Trophoblast cell (in vitro differentiated cells and primary cell): ENCODE data around the gene CFL1.

Experiments used
- DNase-seq, 2 donors: peaks; one replicate each; pipeline ENCODE4 v3.0.0-alpha.2; 2016
- H2AFZ ChIP-seq: 2 replicates; pipeline ENCODE4 v1.6.1; 2013; ENCODE audit warnings: low read length, moderate library complexity, mild to moderate bottlenecking; ENCODE audit not compliant: insufficient read depth, poor library complexity
- H2AK5ac ChIP-seq: 2 replicates; pipeline ENCODE4 v1.6.1; 2013; ENCODE audit warnings: mild to moderate bottlenecking, low read length
- H2BK120ac ChIP-seq: 2 replicates; pipeline ENCODE4 v1.6.1; 2013; ENCODE audit warnings: low read length, mild to moderate bottlenecking, moderate library complexity; ENCODE audit not compliant: insufficient read depth, poor library complexity
- H2BK12ac ChIP-seq: 2 replicates; pipeline ENCODE4 v1.6.1; 2013; ENCODE audit warnings: mild to moderate bottlenecking, low read length, moderate library complexity
- H2BK5ac ChIP-seq: 2 replicates; pipeline ENCODE4 v1.6.1; 2013; ENCODE audit warnings: low read length, low read depth, moderate library complexity, mild to moderate bottlenecking; ENCODE audit not compliant: poor library complexity
- H3K14ac ChIP-seq: 2 replicates; pipeline ENCODE4 v1.6.1; 2013; ENCODE audit warnings: mild to moderate bottlenecking, low read length
- H3K18ac ChIP-seq: 2 replicates; pipeline ENCODE4 v1.6.1; 2013; ENCODE audit warnings: mild to moderate bottlenecking, low read length
- H3K23ac ChIP-seq: 2 replicates; pipeline ENCODE4 v1.6.1; 2013; ENCODE audit warnings: low read length
- H3K27ac ChIP-seq: 2 replicates; pipeline ENCODE4 v1.5.1; 2013; ENCODE audit warnings: low read depth, mild to moderate bottlenecking, inconsistent platforms, low read length, moderate library complexity
- H3K27me3 ChIP-seq: 2 replicates; pipeline ENCODE4 v1.6.1; 2013; ENCODE audit warnings: inconsistent platforms, mild to moderate bottlenecking, low read length, moderate library complexity; ENCODE audit not compliant: insufficient read depth
- H3K36me3 ChIP-seq, 2 experiments: 1 replicate in 1 of 2; 2 replicates in 1 of 2; pipeline ENCODE4 v1.6.1; 2013; ENCODE audit warnings: low read length in 2 of 2, mild to moderate bottlenecking in 2 of 2, moderate library complexity in 1 of 2; ENCODE audit not compliant: insufficient read depth in 2 of 2, control insufficient read depth in 1 of 2
- H3K4ac ChIP-seq: 2 replicates; pipeline ENCODE4 v1.6.1; 2013; ENCODE audit warnings: low read depth, mild to moderate bottlenecking, low read length, moderate library complexity
- H3K4me1 ChIP-seq, 2 experiments: 1 replicate in 1 of 2; 2 replicates in 1 of 2; pipeline ENCODE4 v1.6.1; 2013; ENCODE audit warnings: low read length in 2 of 2, mild to moderate bottlenecking in 2 of 2, moderate library complexity in 1 of 2; ENCODE audit not compliant: insufficient read depth in 2 of 2, control insufficient read depth in 1 of 2
- H3K4me2 ChIP-seq: 2 replicates; pipeline ENCODE4 v1.6.1; 2013; ENCODE audit warnings: inconsistent platforms, mild to moderate bottlenecking, low read length, moderate library complexity
- H3K4me3 ChIP-seq: 2 replicates; pipeline ENCODE4 v1.5.1; 2013; ENCODE audit warnings: mild to moderate bottlenecking, low read depth, low read length, inconsistent platforms
- H3K79me1 ChIP-seq: one replicate; pipeline ENCODE4 v1.6.1; 2013; ENCODE audit warnings: low read length
- H3K79me2 ChIP-seq: 2 replicates; pipeline ENCODE4 v1.6.1; 2013; ENCODE audit warnings: low read length, mild to moderate bottlenecking; ENCODE audit not compliant: control insufficient read depth, insufficient read depth, poor library complexity
- H3K9ac ChIP-seq: 2 replicates; pipeline ENCODE4 v1.6.1; 2013; ENCODE audit warnings: mild to moderate bottlenecking, low read length
- H3K9me3 ChIP-seq: 2 replicates; pipeline ENCODE4 v1.6.1; 2013; ENCODE audit warnings: low read depth, mild to moderate bottlenecking, control low read depth, inconsistent platforms, low read length; ENCODE audit not compliant: insufficient read depth
- H4K12ac ChIP-seq: 2 replicates; pipeline ENCODE4 v1.6.1; 2013; ENCODE audit warnings: low read depth, mild to moderate bottlenecking, low read length, moderate library complexity
- H4K8ac ChIP-seq: 2 replicates; pipeline ENCODE4 v1.6.1; 2013; ENCODE audit warnings: low read depth, mild to moderate bottlenecking, low read length, moderate library complexity
- H4K91ac ChIP-seq: one replicate; pipeline ENCODE4 v1.6.1; 2013; ENCODE audit warnings: low read depth, mild to moderate bottlenecking, low read length, moderate library complexity
- WGBS: extraction: QIAGEN DNeasy Blood & Tissue Kit; methylation state at CpG from one replicate; pipeline ENCODE4 v1.1.7; 2013; ENCODE audit warnings: missing lambda C conversion rate; ENCODE audit not compliant: insufficient read length, insufficient coverage; ENCODE audit errors: extremely low coverage; 5-methylcytosine and 5-hydroxymethylcytosine counted together

The CFL1 gene

GRCh38 chr11:65868076-65868667 is 10.2 kb upstream of the CFL1 start:
- peaks cover 11% of the 10 kb centered on the region for H3K79me1 ChIP-seq
- no peak overlapping the region for H3K4me2 ChIP-seq
- H3K4me3 ChIP-seq = no peak overlapping the region
- H2BK120ac ChIP-seq = no peak overlapping the region
- no peak overlapping the region for H4K8ac ChIP-seq
- no CpG with 5 or more reads among the region's 19 CpGs for WGBS
- H2AFZ ChIP-seq = no peak overlapping the region
- H3K79me2 ChIP-seq = peaks cover 7% of the 10 kb centered on the region
- H4K12ac ChIP-seq = no peak overlapping the region
- H3K4ac ChIP-seq = no peak overlapping the region
- no peak overlapping the region for H3K27ac ChIP-seq
- H2BK12ac ChIP-seq = no peak overlapping the region
- no peak overlapping the region for H3K9ac ChIP-seq
- peaks cover 10 to 14% of the 10 kb centered on the region in 2 experiments for H3K4me1 ChIP-seq
- no peak overlapping the region for H2BK5ac ChIP-seq
- no peak overlapping the region for H3K18ac ChIP-seq
- no peaks in the 10 kb centered on the region for H3K9me3 ChIP-seq
- no peak overlapping the region for H3K14ac ChIP-seq
- H3K36me3 ChIP-seq = peaks cover 61 to 73% of the 10 kb centered on the region in 2 experiments
- no peak overlapping the region for H2AK5ac ChIP-seq
- DNase-seq = no peak
- H3K23ac ChIP-seq = no peak overlapping the region
- no peaks in the 10 kb centered on the region for H3K27me3 ChIP-seq
- no peak overlapping the region for H4K91ac ChIP-seq

GRCh38 chr11:65867284-65868071 is 9.5 kb upstream of the CFL1 start:
- no peak overlapping the region for H3K4ac ChIP-seq
- H3K9ac ChIP-seq = no peak overlapping the region
- no peak overlapping the region for H2BK12ac ChIP-seq
- no peak overlapping the region for H4K8ac ChIP-seq
- no peak overlapping the region for H3K27ac ChIP-seq
- no peak overlapping the region for H4K91ac ChIP-seq
- H3K9me3 ChIP-seq = no peaks in the 10 kb centered on the region
- no peaks in the 10 kb centered on the region for H3K27me3 ChIP-seq
- WGBS = no CpG with 5 or more reads among the region's 29 CpGs
- H3K14ac ChIP-seq = no peak overlapping the region
- no peak overlapping the region for H3K4me3 ChIP-seq
- H2BK5ac ChIP-seq = no peak overlapping the region
- peaks cover 8 to 14% of the 10 kb centered on the region in 2 experiments for H3K4me1 ChIP-seq
- DNase-seq = no peak
- no peak overlapping the region for H3K23ac ChIP-seq
- H2BK120ac ChIP-seq = no peak overlapping the region
- peaks cover 6% of the 10 kb centered on the region for H3K79me1 ChIP-seq
- no peak overlapping the region for H2AK5ac ChIP-seq
- peaks cover 3% of the 10 kb centered on the region for H3K79me2 ChIP-seq
- H3K18ac ChIP-seq = no peak overlapping the region
- no peak overlapping the region for H3K4me2 ChIP-seq
- H4K12ac ChIP-seq = no peak overlapping the region
- H3K36me3 ChIP-seq = peaks cover 68 to 80% of the 10 kb centered on the region in 2 experiments
- H2AFZ ChIP-seq = no peak overlapping the region

GRCh38 chr11:65866509-65867283 is 8.7 kb upstream of the CFL1 start:
- H3K79me1 ChIP-seq = no peaks in the 10 kb centered on the region
- H3K9ac ChIP-seq = no peak overlapping the region
- no peak overlapping the region for H2AFZ ChIP-seq
- no peak overlapping the region for H2AK5ac ChIP-seq
- H4K8ac ChIP-seq = no peak overlapping the region
- no peaks in the 10 kb centered on the region for H3K79me2 ChIP-seq
- no peak for DNase-seq
- H3K9me3 ChIP-seq = no peaks in the 10 kb centered on the region
- H3K27me3 ChIP-seq = no peaks in the 10 kb centered on the region
- H3K18ac ChIP-seq = no peak overlapping the region
- no peak overlapping the region for H3K4ac ChIP-seq
- no peak overlapping the region for H3K23ac ChIP-seq
- peaks cover 9 to 12% of the 10 kb centered on the region in 2 experiments for H3K4me1 ChIP-seq
- H4K12ac ChIP-seq = no peak overlapping the region
- H2BK12ac ChIP-seq = no peak overlapping the region
- no peak overlapping the region for H4K91ac ChIP-seq
- no peak overlapping the region for H3K14ac ChIP-seq
- H3K36me3 ChIP-seq = peaks cover 76 to 88% of the 10 kb centered on the region in 2 experiments
- no peak overlapping the region for H3K4me3 ChIP-seq
- no peak overlapping the region for H3K27ac ChIP-seq
- H2BK5ac ChIP-seq = no peak overlapping the region
- H2BK120ac ChIP-seq = no peak overlapping the region
- H3K4me2 ChIP-seq = no peak overlapping the region
- no CpG with 5 or more reads among the region's 21 CpGs for WGBS

GRCh38 chr11:65865550-65866172 is 7.7 kb upstream of the CFL1 start:
- Histone ChIP-seq H2BK12ac (no peak overlapping the region), H3K4me3 (no peak overlapping the region), H4K91ac (no peak overlapping the region), H3K27ac (no peak overlapping the region), H2AK5ac (no peak overlapping the region), H2BK5ac (no peak overlapping the region), H3K27me3 (no peaks in the 10 kb centered on the region), H3K79me1 (peaks cover 4% of the 10 kb centered on the region), H3K79me2 (peaks cover 6% of the 10 kb centered on the region), H3K14ac (no peak overlapping the region), H3K4me1 (peaks cover 7 to 9% of the 10 kb centered on the region in 2 experiments), H3K36me3 (peaks cover 71 to 84% of the 10 kb centered on the region in 2 experiments), H3K9ac (no peak overlapping the region), H4K8ac (no peak overlapping the region), H3K4me2 (no peak overlapping the region), H3K18ac (no peak overlapping the region), H3K23ac (no peak overlapping the region), H4K12ac (no peak overlapping the region), H2BK120ac (no peak overlapping the region), H2AFZ (no peak overlapping the region), H3K4ac (no peak overlapping the region), H3K9me3 (no peaks in the 10 kb centered on the region)
- DNase-seq = no peak
- WGBS = no CpG with 5 or more reads among the region's 9 CpGs
